GM19463 (cell line): ENCODE results near the gene HOXC5.

Experiments used
- ATAC-seq: cut with Tn5 transposase; IDR thresholded peaks from one replicate; pipeline ENCODE4 v1.9.1; 2021; ENCODE audit warnings: mild to moderate bottlenecking, moderate library complexity; ENCODE audit not compliant: unreplicated experiment

HOXC5 gene

DNA sequence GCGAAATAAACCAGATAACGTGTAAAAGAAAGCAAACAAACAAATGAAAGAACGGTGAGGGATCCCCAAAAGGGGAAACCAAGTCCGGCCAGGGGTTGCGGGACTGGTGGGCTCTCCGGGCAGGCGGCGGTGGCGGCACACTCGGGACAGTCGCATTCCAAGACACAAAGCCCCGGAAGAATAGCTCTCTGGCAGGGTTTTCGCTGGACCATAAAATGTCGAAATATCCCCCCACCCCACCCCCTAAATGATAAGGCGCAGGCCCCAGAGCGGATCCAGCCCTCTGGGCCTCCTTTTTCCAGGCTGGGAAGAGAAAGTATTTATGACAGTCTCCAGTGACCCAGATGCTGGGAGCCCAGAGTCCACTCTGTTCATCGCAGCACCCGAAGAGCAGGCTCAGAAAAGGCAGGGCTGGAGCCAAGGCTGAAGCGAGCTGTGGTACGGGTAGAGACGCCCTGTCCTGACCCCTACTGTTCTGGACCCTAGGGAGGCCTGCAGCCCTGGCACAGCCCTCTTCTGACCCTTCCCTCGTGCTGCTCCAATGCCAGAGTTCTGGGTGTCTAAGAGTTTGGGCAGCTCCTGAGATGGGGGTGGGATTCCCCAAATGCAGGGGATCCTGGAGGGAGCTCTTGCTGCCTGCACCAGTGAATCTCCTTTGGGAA lies 26.2 kb upstream of the HOXC5 start:
- ATAC-seq = no peak

DNA sequence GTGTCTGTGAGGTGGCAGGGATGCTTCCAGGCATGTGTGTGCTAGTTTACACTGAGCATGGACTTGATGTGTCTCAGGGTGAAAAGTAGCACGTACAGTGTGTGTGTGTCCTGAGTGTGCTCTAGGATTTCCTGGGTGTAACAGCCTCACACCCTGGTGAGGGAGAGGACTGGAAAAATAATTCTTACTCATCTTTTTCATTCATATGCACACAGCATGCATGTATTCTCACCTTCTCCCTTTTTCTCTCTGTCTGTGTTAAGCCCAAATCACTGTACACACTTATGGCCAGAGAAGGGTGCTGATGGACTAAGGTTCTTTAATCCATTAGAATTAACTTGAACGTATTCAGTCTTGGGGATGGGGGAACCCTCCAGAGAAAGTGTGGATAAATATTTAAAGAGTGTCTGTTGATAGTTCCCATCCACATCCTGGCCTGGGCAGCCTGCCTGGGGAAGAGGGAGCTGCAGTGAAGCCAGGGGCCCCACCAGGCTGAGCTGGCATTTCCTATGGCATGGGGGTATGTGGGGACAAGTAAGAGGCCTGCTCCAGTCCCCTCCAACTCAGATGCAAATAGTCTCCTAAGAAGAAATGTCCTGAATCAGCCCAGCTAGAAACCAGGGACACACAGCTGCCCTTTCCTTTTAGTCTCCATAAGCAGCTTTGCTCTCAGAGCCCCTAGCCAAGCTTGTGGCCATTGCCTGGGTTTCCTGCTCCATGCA lies 25.2 kb upstream of the HOXC5 start:
- ATAC-seq = no peak

DNA sequence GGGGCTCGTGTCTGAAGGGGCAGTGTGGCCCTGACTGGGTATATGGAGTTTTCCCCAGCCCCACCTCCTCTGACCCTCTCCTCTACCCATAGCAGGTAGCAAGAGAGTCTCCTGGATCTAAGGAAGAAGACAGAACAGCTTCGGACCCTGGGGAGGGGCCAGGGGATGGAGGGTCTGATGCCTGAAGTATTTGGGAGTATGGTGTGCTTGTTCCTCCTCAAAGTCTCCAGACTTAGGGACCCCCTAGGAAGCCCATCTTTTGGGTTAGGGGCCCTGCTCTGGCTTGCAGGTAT lies 24.6 kb upstream of the HOXC5 start:
- no peak for ATAC-seq

DNA sequence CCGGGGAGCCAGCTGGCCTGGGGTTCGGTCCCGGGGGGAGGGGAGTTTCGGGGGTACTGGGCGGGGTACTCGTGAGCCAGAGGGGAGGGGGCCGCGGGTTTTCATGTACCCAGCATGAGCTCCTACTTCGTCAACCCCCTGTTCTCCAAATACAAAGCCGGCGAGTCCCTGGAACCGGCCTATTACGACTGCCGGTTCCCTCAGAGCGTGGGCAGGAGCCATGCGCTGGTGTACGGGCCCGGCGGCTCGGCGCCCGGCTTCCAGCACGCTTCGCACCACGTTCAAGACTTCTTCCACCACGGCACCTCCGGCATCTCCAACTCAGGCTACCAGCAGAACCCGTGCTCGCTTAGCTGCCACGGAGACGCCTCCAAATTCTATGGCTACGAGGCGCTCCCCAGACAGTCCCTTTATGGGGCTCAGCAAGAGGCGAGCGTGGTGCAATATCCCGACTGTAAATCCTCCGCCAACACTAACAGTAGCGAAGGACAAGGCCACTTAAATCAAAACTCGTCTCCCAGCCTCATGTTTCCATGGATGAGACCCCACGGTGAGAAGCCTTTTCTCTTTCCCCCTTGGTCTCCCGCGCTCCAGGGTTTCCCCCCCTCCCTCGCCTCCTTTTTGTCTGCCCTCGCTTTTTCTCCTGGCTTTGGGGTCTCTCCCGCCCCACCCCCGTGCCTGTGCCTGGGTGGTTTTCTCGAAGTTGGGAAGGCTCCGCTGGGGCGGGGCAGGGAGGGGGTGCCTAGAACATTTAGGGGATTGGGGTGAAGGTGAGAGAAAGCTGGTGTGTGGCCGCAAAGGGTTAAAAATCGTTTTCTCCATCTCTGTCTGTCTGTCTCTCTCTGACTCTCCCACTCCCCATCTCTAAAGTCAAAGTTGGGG lies 23.4 kb upstream of the HOXC5 start:
- no peak for ATAC-seq

DNA sequence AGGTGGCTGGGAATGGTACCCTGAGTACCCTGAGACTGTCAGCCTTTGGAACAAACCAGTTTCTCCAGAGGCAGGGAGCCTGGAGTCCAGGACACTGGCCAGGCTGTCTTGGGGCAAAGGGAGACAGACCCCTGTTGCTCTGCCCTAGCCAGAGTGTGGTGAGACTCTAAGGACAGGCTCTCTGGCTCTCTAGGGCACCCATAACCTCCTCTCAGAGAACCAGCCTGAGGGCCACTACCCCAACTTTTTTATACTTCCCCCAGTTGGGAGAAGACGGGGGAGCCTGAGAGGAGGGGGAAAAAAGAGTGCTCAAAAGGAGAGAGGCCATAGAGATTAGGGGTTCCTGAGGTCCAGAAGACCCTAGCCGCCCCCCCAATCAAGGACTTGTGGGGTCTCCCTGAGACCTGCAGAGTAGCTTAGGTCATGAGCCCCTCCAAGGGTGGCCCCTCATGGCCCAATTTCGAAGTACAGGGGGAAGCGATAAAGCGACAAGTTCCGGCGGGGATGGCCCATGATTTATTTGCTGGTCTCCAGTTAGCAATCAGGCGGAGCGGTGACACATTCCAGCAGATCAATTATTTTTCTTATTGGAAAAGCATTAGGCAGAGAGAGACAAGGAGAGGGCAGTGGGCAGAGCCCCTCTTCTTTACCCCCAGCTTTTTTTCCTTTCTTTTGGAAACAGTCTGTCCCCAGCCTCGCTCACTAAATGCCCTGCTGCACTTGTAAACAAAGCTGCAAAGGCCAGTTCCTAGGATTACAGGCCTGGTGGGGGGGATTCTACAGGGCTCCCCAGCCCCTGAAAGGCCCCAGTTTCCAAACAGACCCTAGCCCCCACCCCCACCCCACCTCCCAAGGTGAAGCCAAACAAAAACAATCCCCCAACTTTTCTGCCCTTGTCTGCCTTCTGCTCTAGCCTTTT lies 22.5 kb upstream of the HOXC5 start:
- ATAC-seq = no peak

DNA sequence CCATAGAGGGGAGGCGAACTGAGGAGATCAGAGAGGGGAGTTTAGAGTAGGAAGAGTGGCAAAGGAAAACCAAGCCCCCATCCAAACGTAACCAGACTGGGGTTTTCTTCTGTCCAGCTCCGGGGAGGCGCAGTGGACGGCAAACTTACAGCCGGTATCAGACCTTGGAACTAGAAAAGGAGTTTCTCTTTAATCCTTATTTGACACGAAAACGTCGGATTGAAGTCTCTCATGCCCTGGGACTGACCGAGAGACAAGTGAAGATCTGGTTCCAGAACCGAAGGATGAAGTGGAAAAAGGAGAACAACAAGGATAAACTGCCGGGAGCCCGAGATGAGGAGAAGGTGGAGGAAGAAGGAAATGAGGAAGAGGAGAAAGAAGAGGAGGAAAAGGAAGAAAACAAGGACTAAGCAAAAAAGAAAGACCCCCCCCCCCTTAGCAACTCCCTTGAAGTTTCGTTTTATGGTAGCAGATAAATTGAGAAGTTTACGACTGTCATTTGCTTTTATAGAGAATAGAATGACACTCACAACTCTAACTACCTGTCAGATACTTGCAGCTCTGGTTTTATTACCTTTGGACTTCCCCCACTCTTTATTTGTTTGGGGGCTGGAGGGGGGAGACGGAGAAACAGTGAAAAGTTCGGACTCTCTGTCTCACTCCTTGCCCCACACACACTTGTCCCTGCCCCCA lies 21.7 kb upstream of the HOXC5 start:
- no peak for ATAC-seq

DNA sequence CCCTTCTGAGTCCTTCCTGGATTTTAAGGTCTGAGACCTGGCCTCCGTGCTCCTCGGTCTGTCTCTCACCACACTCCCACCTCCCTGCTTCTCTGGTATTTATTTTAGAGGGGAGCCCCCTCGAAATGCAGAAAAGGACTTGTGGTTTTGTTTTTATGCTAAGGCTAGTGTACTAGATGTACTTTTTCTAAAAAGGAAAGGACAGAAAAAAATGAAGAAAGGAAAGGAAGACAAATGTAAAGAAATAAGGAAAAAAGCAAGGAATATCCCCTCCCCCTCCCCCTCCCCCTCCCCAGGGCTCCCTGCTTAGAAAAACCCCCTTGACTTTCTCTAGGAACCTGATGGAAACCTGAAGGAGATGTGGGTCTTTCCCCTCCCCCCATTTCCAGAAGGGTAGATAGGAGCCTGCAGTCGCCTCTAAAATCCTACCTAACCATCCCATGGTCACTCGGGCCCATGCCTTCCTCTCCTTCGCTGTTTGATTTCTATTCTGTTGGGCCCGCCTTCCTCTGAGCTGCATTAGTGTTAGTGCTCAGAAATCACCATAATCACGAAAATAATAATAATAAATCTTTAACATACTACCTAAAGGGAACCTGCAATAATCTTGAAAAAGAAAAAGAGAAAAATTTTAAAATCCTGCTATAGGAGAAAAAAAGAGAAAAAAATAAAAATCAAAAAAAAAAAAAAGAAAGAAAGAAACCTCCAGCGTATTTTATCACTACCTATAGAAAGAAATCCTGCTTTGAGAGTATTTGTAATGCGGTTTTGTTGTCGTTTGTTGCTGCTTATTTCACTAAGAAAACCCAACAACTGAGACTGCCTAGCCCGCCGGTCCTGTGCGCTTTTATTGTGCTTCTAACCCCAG lies 21.0 kb upstream of the HOXC5 start:
- no peak for ATAC-seq

DNA sequence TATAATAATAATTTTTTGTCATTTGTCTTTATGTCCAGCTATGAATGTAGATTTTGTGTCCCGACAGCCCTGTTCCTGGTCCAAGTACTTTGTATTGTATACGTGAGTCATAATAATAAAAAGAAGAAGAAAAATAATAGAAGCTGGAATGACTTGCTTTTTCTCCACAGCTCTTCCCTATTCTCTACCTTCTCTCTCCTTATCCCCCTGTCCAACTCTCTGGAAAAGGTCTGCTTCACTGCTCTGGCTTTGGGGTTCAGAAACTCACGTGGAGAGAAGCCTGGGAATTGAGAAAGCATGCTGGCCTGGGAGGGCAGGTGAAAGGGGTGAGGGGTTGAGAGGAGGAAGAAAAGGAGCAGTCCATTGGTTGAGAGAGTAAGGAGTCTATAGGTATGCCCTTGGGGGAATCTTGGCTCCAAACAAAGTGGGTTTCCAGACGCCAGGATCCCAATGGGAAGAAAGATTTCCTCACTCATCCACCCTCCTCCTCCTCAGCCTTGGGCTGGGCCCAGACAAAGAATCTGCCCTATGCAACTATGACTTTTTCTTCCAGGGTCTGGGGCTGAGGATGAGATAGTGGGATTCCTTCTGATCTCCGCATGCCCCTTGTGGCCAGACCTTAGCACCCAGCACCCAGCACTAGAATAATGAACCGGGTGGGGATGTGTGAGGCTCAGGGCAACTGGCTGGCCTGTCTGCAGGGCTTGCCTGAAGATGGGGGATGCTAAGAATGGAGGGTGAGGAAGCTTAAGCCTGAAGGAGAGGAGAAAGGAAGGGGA lies 20.0 kb upstream of the HOXC5 start:
- ATAC-seq = no peak

DNA sequence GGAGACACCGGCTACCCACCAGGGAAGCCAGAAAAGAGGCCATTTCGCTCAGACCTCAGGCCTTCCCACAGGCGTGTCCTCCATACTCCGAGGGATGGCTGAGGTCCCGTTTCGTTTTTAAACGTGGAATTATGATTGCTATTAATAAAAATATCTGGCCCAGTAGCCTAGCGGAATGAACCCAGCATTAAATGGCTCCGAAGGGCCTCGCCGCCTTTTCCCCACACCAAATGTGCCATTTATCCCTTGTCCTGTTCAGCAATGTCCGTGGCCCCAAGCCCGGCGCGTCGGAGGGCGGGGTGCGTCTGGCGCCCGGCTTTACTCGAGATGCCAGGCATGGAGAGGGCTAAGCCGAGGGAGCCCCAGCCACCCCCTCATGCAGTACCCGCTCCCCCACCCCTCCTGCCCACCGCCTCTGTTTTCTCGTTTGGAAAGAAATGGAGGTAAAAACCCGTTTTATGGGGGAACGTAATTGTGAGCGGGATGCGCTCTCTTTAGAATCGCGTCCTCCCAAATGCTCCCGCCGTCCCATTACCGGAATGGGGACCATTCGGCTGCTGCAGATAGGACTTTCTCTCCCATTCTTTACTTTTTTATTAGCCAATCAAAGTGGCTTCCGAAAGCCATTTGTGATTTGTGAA lies 18.4 kb upstream of the HOXC5 start:
- no peak for ATAC-seq

DNA sequence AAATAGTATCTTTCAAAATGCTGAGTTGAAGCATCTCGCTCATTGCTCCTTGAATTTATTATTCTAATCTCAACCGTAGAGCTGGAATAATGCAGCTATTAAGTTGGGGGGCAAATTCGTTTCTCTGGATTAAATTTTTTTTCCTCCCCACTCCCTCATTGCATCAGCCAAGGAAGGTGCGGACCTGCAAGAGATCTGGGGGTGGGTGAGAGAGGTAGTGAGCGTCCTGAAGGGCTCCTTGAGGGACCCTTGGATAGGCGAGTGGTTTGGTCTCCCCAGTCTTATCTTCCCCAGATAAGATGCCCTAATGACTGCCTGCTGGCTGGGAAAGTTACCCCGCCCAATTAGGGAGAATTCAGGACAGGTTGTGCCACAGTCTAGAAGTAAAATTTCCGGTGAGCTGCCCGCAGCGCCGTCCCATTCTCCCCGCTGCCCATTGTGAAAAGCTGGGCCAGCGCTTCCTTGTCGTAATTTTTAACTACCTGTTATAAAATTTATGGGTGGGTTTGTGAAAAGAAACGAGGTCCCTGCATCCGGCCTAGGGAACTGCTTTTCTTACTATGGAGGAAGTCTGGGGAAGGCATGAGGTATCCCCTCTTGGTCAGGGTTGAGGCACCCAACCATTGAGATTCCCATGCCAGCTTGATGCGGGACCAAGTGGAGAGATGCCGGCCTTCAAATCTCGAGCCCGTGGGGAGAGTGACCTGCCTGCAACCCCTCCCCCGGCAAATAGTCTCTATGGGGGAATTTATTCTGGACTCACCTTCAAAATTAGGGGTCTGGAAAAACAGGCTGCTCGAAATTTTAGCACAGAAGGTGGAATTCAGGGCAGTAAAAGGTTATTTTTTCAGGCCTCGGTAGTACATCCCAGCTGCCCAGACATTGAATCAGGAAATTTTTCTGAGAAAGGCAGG lies 17.6 kb upstream of the HOXC5 start:
- ATAC-seq = no peak

DNA sequence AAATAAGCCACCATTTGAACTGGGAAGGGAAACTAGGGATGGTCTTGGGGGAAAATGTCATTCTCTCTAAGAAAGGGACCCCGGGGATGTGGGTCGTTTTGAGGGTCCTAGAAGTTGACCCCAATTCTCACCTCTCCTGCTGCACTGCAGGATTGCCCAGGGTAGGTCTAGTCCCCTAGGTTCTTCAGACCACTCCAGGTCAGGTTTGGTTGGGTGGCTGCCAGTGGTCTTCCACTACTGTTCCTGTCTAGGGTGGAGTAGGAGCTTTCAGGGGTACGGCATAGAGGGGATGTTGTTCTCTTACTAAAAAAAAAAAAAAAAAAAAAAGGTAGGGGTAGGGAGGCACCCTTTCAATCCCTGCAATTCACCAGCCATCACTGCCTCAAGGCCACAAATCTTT lies 16.8 kb upstream of the HOXC5 start:
- no peak for ATAC-seq

DNA sequence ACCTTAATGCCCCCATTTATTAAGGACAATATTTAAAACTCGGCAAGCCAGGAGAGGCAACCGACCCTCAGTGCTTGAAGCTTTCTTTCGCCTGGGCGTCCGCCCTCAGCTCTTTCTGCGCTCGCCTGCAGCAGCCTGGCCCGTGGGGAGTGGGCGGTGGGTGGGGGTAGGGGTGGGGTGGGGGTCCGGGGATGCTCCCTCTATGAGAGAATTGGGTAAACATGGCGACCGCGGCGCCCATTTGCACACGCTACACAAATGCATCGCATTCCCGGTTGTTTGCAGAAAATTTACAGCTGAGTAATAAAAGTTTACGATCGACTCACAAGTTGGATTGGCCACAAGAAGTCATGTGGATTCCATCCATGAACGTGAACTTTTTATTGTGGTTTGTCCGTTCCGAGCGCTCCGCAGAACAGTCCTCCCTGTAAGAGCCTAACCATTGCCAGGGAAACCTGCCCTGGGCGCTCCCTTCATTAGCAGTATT lies 16.3 kb upstream of the HOXC5 start:
- no peak for ATAC-seq

DNA sequence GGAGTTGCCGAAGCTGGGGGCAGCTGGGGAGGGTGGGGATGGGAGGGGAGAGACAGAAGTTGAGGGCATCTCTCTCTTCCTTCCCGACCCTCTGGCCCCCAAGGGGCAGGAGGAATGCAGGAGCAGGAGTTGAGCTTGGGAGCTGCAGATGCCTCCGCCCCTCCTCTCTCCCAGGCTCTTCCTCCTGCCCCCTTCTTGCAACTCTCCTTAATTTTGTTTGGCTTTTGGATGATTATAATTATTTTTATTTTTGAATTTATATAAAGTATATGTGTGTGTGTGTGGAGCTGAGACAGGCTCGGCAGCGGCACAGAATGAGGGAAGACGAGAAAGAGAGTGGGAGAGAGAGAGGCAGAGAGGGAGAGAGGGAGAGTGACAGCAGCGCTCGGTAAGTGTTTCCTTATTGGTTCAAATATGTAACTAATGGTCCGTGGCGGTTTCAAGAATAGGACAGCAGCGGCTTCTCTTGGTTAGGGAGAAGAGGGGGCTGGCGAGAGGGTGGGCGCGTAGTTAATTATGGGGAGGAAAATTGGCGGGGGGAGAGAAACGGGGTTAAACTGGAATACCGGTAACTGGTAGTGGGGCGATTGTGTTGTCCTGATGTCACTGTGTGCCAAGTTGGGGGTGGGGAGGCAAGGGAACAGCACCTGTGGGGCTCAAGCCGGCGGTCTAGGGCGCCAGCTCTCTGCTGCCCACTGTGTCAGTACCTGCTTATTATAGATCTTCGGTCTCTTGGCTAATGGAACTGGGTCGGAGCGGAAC lies 15.6 kb upstream of the HOXC5 start:
- ATAC-seq = peak; percentile 28

DNA sequence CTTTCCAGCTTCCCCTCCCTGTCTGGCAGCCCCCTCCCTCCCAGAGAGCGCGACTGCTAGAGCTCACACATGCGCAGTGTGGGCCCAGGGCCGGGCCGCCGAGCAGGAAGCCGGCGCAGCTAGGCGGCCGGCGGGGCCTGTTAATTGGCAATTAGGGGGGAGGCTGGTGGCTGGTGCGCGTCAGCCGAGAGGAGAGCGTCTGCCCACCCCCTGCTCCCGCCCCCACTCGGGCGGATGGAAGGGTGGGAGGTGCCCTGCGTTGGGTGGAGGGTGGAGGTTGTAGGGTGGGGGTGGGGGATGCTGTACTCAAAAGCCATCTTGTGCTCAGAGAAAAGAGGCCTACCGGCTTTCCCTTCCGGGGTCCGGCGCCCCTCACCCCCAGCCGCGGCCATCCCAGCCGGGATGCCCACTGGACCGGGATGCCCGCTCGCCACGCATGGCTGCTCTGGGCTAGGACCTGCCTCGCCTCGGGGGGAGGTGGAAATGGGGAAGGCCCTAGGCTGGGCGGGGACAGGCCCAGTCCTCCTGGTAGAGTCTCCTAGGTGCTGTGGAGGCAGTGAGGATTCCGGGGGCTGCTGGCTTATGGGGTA lies 14.9 kb upstream of the HOXC5 start:
- peak; percentile 84 for ATAC-seq

DNA sequence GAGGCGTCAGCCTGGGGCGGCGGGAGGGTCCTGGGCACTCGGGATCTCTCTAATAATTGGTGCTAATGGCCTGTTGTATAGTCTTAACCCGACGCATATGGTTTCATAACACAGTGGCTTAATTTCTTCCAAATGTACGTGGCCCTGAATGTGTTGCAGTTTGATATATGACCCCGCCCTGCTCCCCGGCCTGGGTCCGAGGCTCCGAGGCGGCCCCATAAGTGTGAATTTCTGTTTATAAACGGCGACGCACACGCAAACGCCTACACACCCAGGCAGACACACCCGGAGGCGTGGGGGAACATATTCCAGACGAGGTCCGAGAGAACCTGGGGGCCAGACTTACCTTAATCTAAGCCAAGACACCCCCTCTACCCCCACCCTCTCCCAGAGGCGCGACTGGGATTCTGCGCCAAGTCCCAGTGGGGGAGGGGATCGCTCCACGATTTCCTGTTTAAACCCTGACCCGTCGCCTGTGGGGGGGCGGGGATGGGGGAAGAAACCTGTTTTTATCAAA lies 14.3 kb upstream of the HOXC5 start:
- ATAC-seq = no peak
